Vagina (tissue), 2 donors: ENCODE measurements around the gene DCAKD. TPM values are rescaled to one million over a fixed set of nuclear protein-coding genes. Genes with fewer than 3 reads are reported as not detected.

Experiments
- DNase-seq, 2 donors: peaks; one replicate each; pipeline ENCODE4 v3.0.0-alpha.2; 2017; ENCODE audit errors: extremely low spot score in 2 of 2
- H3K27ac ChIP-seq: fragments of 200-600 bp; sonication (generic); one replicate; pipeline ENCODE4 v1.5.1; 2019
- H3K27me3 ChIP-seq: fragments of 200-600 bp; sonication (generic); one replicate; pipeline ENCODE4 v1.5.1; 2019
- H3K36me3 ChIP-seq, 2 donors: fragments of 200-600 bp; sonication (generic); one replicate each; pipeline ENCODE4 v1.5.1; 2017 to 2019
- H3K4me1 ChIP-seq: fragments of 200-600 bp; sonication (generic); one replicate; pipeline ENCODE4 v1.5.1; 2019
- H3K4me3 ChIP-seq, 2 donors: fragments of 200-600 bp; sonication (generic); 1 replicate in 1 of 2; 2 replicates in 1 of 2; pipeline ENCODE4 v1.5.1; 2016 to 2019
- H3K9me3 ChIP-seq: fragments of 200-600 bp; sonication (generic); one replicate; pipeline ENCODE4 v1.5.1; 2019
- POLR2A ChIP-seq, 2 donors: fragments of 450-650 bp; IDR thresholded peaks; one replicate each; pipeline ENCODE4 v1.6.1; 2017; ENCODE audit warnings: antibody characterized with exemption in 2 of 2, mild to moderate bottlenecking in 2 of 2, moderate library complexity in 2 of 2
- POLR2AphosphoS5 ChIP-seq, 2 donors: sonication (generic); formaldehyde crosslinking; IDR thresholded peaks; one replicate each; pipeline ENCODE4 v1.9.0; 2017; ENCODE audit warnings: antibody characterized with exemption in 2 of 2, mild to moderate bottlenecking in 2 of 2, low read depth in 1 of 2; ENCODE audit not compliant: insufficient read depth in 1 of 2
- intact Hi-C: fragments of 100-400 bp; cut with DNase I; formaldehyde crosslinking; loops from one replicate; pipeline ENCODE4 v1.15.1; 2023
- total RNA-seq: library from RNA; depleted of rRNA; stranded (reverse); fragments of >200 nt; gene quantifications from one replicate; pipeline ENCODE4 v1.2.3, GENCODE V29; 2016
- TF ChIP-seq, protein P1 (sequence below), 3 experiments: fragments of 450-650 bp in 2 of 3; fragments of 200-600 bp in 1 of 3; sonication (generic) in 1 of 3; IDR thresholded peaks; one replicate each; pipeline ENCODE4 v1.5.1; 2017 to 2019; ENCODE audit warnings: antibody characterized with exemption in 3 of 3, mild to moderate bottlenecking in 2 of 3, moderate library complexity in 2 of 3

The DCAKD gene
- total RNA-seq, 1 donor from 2014 or later: 54.5 TPM

DNA sequence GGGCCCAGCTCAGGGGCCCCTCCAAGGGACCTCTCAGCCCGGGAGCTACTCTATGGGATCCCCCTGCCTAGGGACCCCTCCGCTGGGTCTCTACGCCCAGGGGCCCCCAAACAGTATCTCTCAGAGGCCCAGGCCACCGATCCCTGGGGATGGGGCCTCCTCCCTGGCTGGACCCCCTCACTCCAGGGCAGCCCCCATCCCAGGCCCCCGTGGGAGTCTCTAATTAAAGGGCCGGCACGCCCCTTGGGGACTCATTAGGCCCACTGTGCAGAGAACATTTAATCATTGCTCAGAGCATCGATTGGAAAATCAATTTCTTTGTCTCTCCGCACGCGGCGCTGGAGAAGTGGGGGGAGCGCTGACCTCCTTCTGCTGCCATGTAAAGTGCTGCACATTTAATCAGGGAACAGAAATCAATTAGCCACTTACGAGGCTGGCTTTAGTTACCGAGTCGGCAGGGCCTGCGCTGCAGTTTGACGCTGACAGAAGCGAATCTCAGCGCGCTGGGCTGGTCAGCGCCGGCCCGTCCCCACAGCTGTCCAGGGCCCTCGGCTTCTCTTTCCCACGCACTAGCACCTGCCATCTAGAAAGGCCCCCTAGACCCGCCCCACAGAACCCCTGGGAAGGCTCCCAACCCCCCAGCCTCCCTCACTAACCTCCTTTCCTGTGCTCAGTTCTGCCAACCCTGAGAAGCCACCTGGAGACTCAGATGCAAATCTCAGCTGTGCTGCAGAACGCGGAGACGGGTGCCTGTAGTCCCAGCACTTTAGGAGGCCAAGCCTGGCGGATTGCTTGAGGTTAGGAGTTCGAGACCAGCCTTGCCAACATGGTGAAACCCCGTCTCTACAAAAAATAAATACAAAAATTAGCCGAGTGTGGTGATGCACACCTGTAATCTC, 63.1 kb downstream of the DCAKD start:
- H3K4me3 ChIP-seq: no peak overlapping the region
- intact Hi-C loops: no loop called here
- H3K4me1 ChIP-seq: peaks cover 5% of the 10 kb centered on the region
- H3K9me3 ChIP-seq: no peaks in the 10 kb centered on the region
- no peaks in the 10 kb centered on the region for H3K27me3 ChIP-seq
- no peak for DNase-seq
- no peak for TF ChIP-seq POLR2AphosphoS5 (IDR thresholded peaks at IDR 0.05; ENCODE audit: insufficient read depth in 1 of 2, low read depth in 1 of 2)
- TF ChIP-seq, protein P1, sequence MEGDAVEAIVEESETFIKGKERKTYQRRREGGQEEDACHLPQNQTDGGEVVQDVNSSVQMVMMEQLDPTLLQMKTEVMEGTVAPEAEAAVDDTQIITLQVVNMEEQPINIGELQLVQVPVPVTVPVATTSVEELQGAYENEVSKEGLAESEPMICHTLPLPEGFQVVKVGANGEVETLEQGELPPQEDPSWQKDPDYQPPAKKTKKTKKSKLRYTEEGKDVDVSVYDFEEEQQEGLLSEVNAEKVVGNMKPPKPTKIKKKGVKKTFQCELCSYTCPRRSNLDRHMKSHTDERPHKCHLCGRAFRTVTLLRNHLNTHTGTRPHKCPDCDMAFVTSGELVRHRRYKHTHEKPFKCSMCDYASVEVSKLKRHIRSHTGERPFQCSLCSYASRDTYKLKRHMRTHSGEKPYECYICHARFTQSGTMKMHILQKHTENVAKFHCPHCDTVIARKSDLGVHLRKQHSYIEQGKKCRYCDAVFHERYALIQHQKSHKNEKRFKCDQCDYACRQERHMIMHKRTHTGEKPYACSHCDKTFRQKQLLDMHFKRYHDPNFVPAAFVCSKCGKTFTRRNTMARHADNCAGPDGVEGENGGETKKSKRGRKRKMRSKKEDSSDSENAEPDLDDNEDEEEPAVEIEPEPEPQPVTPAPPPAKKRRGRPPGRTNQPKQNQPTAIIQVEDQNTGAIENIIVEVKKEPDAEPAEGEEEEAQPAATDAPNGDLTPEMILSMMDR (IDR thresholded peaks at IDR 0.05): no peak
- no peak for TF ChIP-seq POLR2A (IDR thresholded peaks at IDR 0.05)
- no peak overlapping the region for H3K27ac ChIP-seq
- no peaks in the 10 kb centered on the region for H3K36me3 ChIP-seq

DNA sequence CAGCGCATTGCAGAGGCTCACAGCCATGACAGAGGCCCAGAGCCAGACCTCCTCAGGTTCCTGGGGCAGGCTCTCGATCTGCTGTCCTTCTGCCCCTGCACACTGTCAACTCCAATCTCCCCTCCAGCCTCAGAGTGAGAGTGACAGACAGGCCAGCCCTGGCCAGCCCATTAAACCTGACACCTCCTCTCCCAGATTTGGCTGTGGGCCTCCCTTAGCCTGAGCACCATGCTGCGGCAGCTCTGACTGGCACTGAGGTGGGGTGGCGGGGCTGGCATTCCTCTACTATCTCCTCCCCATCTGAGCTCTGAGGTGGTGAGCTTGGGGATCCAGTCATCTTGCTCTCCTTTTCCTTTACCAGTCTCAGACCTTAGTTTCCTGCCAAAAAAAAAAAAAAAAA, 67.9 kb downstream of the DCAKD start:
- Histone ChIP-seq H3K4me1 (peaks cover 40% of the 10 kb centered on the region), H3K9me3 (no peaks in the 10 kb centered on the region), H3K4me3 (no peak overlapping the region), H3K27ac (no peak overlapping the region), H3K27me3 (no peaks in the 10 kb centered on the region), H3K36me3 (no peaks in the 10 kb centered on the region)
- DNase-seq: no peak
- TF ChIP-seq POLR2AphosphoS5 (IDR thresholded peaks at IDR 0.05; ENCODE audit: insufficient read depth in 1 of 2, low read depth in 1 of 2) (no peak), POLR2A (IDR thresholded peaks at IDR 0.05) (no peak)
- TF ChIP-seq, protein P1 (IDR thresholded peaks at IDR 0.05): no peak
- intact Hi-C loops: no loop called here

DNA sequence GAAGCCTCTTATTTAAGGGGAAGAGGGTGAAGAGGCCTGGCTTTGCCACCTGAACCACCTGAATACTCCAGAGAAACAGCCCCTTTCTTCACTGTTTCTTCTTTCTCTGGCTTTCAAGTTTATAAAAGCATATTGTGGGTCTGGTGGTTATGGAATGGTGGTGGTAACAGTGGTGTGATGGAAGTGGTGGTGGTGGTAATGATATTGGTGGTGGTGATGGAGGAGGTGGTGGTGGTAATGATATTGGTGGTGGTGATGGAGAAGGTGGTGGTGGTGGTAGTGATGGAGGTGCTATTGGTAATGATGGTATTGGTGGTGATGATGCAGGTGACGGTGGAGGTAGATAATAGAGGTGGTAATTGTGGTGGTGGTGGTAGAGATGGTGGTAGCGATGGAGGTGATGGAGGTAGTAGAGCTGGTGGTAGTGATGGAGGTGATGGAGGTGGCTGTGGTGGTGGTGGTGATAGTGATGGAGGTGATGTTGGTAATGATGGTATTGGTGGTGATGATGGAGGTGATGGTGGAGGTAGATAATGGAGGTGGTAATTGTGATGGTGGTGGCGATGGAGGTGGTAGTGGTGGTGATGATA, 69.2 kb downstream of the DCAKD start:
- peak overlapping the region; percentile 78 for H3K27ac ChIP-seq

DNA sequence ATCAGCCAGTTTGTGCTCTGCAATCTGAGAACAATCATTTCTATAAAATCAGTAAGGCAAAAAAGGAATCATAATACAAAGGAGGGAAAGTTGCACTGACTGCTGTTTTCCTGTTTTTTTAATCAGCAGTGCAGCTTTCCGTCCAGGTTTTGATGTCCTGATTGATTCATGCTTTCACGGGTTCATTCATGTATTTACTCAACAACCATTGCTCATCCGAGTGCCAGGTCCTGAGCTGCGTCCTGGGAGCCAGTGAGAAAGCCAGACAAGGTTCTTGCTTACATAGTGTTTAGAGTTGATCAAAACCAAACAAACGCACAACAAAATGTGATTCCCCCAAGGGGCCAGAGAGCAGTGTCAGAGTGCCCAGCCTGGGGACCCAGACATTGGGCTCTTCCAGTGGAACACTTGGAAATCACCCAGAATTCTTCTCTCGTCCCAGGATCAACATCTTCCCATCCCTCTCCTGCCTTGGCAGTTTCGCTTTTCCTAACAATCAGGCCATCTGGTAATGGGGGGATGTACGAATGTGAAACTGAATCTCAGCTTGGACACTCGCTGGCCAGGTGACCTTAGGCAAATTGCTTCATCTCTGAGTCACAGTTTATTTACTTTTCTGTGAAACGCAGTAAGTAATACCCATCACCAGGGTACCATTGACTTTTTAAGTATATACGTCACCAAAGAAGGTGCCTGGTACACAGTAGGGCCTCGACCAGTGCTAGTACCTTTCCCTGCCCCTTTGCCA, 70.0 kb downstream of the DCAKD start:
- no peaks in the 10 kb centered on the region for H3K9me3 ChIP-seq
- intact Hi-C loops: no loop called here
- peaks cover 46% of the 10 kb centered on the region for H3K4me1 ChIP-seq
- TF ChIP-seq, protein P1 (IDR thresholded peaks at IDR 0.05): no peak
- TF ChIP-seq POLR2AphosphoS5 (IDR thresholded peaks at IDR 0.05; ENCODE audit: insufficient read depth in 1 of 2, low read depth in 1 of 2): no peak
- TF ChIP-seq POLR2A (IDR thresholded peaks at IDR 0.05): no peak
- peak overlapping the region; percentile 78 for H3K27ac ChIP-seq
- peak overlapping the region; percentile 18 to 19 for H3K4me3 ChIP-seq
- no peak for DNase-seq
- no peaks in the 10 kb centered on the region for H3K27me3 ChIP-seq
- H3K36me3 ChIP-seq: no peaks in the 10 kb centered on the region

More for the DNA sequence above, 69.2 kb downstream of the DCAKD start:
- Histone ChIP-seq H3K9me3 (no peaks in the 10 kb centered on the region), H3K4me1 (peaks cover 46% of the 10 kb centered on the region), H3K36me3 (no peaks in the 10 kb centered on the region), H3K4me3 (no peak overlapping the region), H3K27me3 (no peaks in the 10 kb centered on the region)
- DNase-seq: no peak
- TF ChIP-seq POLR2A (IDR thresholded peaks at IDR 0.05) (no peak), POLR2AphosphoS5 (IDR thresholded peaks at IDR 0.05; ENCODE audit: insufficient read depth in 1 of 2, low read depth in 1 of 2) (no peak)
- TF ChIP-seq, protein P1 (IDR thresholded peaks at IDR 0.05): no peak
- intact Hi-C loops: no loop called here
